ENCODE data around the gene MYL11. TPM values are rescaled to one million over a fixed set of nuclear protein-coding genes. Genes with fewer than 3 reads are reported as not detected.
"Not testable (repeated sequence)": the region's sequence is repeated elsewhere in the genome, so short reads cannot be mapped to it uniquely, and the experiment has no call there.

The MYL11 gene
- total RNA-seq, 1 donor from 2014 or later = not detected

- peak overlapping the region; percentile 80 for H3K27ac ChIP-seq
- intact Hi-C loops (cut with DNase I) = no loop called here
- no peak for DNase-seq
Measured at GRCh38 chr16:30395992-30396585, 21.5 kb downstream of the MYL11 start.

GRCh38 chr16:30396627-30397026 lies 22.0 kb downstream of the MYL11 start:
- H3K9me3 ChIP-seq; ATAC-seq; intact Hi-C loops (cut with DNase I); H3K27me3 ChIP-seq (ENCODE audit: low read depth); DNase-seq; H3K4me3 ChIP-seq; H3K27ac ChIP-seq: not testable (repeated sequence)
- Histone ChIP-seq H3K4me1 (peaks cover 48% of the 10 kb centered on the region), H3K36me3 (peaks cover 18% of the 10 kb centered on the region)

More at GRCh38 chr16:30395992-30396585, 21.5 kb downstream of the MYL11 start:
- peaks cover 43% of the 10 kb centered on the region for H3K4me1 ChIP-seq
- H3K4me3 ChIP-seq = peak overlapping the region; percentile 91
- peaks cover 18% of the 10 kb centered on the region for H3K36me3 ChIP-seq
- H3K27me3 ChIP-seq (ENCODE audit: low read depth) = no peaks in the 10 kb centered on the region
- TF ChIP-seq CTCF (IDR thresholded peaks at IDR 0.05) = no peak
- H3K9me3 ChIP-seq = no peaks in the 10 kb centered on the region
- ATAC-seq = no peak

- H3K27ac ChIP-seq = no peak overlapping the region
- no peak for DNase-seq
- peaks cover 48% of the 10 kb centered on the region for H3K4me1 ChIP-seq
- intact Hi-C loops (cut with DNase I) = no loop called here
- TF ChIP-seq CTCF (IDR thresholded peaks at IDR 0.05) = no peak
- peaks cover 18% of the 10 kb centered on the region for H3K36me3 ChIP-seq
- no peak for ATAC-seq
- H3K9me3 ChIP-seq = no peaks in the 10 kb centered on the region
- H3K4me3 ChIP-seq = no peak overlapping the region
- H3K27me3 ChIP-seq (ENCODE audit: low read depth) = no peaks in the 10 kb centered on the region
Measured at GRCh38 chr16:30397056-30397455, 22.5 kb downstream of the MYL11 start.

GRCh38 chr16:30397776-30398660 lies 23.4 kb downstream of the MYL11 start:
- Histone ChIP-seq H3K4me3 (no peak overlapping the region), H3K27me3 (ENCODE audit: low read depth) (no peaks in the 10 kb centered on the region), H3K9me3 (no peaks in the 10 kb centered on the region), H3K4me1 (peaks cover 48% of the 10 kb centered on the region), H3K27ac (no peak overlapping the region), H3K36me3 (peaks cover 18% of the 10 kb centered on the region)
- ATAC-seq (no peak), DNase-seq (no peak)
- intact Hi-C loops (cut with DNase I) = no loop called here
- TF ChIP-seq CTCF (IDR thresholded peaks at IDR 0.05) = no peak

- Histone ChIP-seq H3K4me3 (no peak overlapping the region), H3K27me3 (ENCODE audit: low read depth) (no peaks in the 10 kb centered on the region), H3K9me3 (no peaks in the 10 kb centered on the region), H3K36me3 (peaks cover 18% of the 10 kb centered on the region), H3K4me1 (peaks cover 47% of the 10 kb centered on the region), H3K27ac (peak overlapping the region; percentile 80)
- intact Hi-C loops (cut with DNase I) = no loop called here
- ATAC-seq (no peak), DNase-seq (no peak)
- no peak for TF ChIP-seq CTCF (IDR thresholded peaks at IDR 0.05)
Measured at GRCh38 chr16:30398661-30399434, 24.2 kb downstream of the MYL11 start.

Measured in lower lobe of right lung (tissue), 2 donors.